NCI-H2227 (cell line): ENCODE data around the gene SAMD11.
"Not testable (repeated sequence)": the region's sequence is repeated elsewhere in the genome, so short reads cannot be mapped to it uniquely, and the experiment has no call there.

Source experiments
- DNase-seq: peaks from one replicate; lab custom pipeline; 2025; ENCODE audit not compliant: unreplicated experiment; lab: John Stamatoyannopoulos, UW

SAMD11 gene

GRCh38 chr1:974293-974640 lies 50.5 kb downstream of the SAMD11 start:
- no peak for DNase-seq

GRCh38 chr1:974687-975328 lies 51.1 kb downstream of the SAMD11 start:
- DNase-seq, result no peak

- no peak for DNase-seq
Observed at GRCh38 chr1:975365-975764, 51.6 kb downstream of the SAMD11 start.

GRCh38 chr1:975896-976683 lies 52.4 kb downstream of the SAMD11 start:
- DNase-seq, result peak; percentile 82

- not testable (repeated sequence) for DNase-seq
Observed at GRCh38 chr1:976791-977190, 53.1 kb downstream of the SAMD11 start.

- DNase-seq, result no peak
Observed at GRCh38 chr1:978069-978834, 54.5 kb downstream of the SAMD11 start.

- DNase-seq, result no peak
Observed at GRCh38 chr1:978835-979743, 55.4 kb downstream of the SAMD11 start.

- no peak for DNase-seq
Observed at GRCh38 chr1:979744-980072, 56.0 kb downstream of the SAMD11 start.

GRCh38 chr1:980137-980571 lies 56.4 kb downstream of the SAMD11 start:
- no peak for DNase-seq

GRCh38 chr1:980602-981395 lies 57.1 kb downstream of the SAMD11 start:
- no peak for DNase-seq

GRCh38 chr1:981491-981954 lies 57.8 kb downstream of the SAMD11 start:
- DNase-seq, result no peak

- DNase-seq, result no peak
Observed at GRCh38 chr1:981955-982558, 58.3 kb downstream of the SAMD11 start, which contains the start of gene PERM1. Gene PERM1, minus strand, starts transcription at chr1:982093. Its CDS starts 1,064 bp downstream, at chr1:981029.

GRCh38 chr1:982765-983436 lies 59.2 kb downstream of the SAMD11 start:
- DNase-seq, result no peak

- DNase-seq, result peak; percentile 46
Observed at GRCh38 chr1:983798-984475, 60.2 kb downstream of the SAMD11 start.

GRCh38 chr1:984476-984814 lies 60.7 kb downstream of the SAMD11 start:
- DNase-seq, result no peak

- DNase-seq, result no peak
Observed at GRCh38 chr1:985126-985525, 61.4 kb downstream of the SAMD11 start.

GRCh38 chr1:988061-988460 lies 64.3 kb downstream of the SAMD11 start:
- DNase-seq, result not testable (repeated sequence)

- not testable (repeated sequence) for DNase-seq
Observed at GRCh38 chr1:991275-991674, 67.6 kb downstream of the SAMD11 start.

GRCh38 chr1:991895-992294 lies 68.2 kb downstream of the SAMD11 start:
- no peak for DNase-seq
